ENCODE measurements around the gene SAP30. TPM values are rescaled to one million over a fixed set of nuclear protein-coding genes. Genes with fewer than 3 reads are reported as not detected.

SAP30 gene
- total and polyA plus RNA-seq, 9 of the 15 experiments (the other 6 are each of a cell fraction or from before 2014, with no cell fraction given), result 5.9 to 51.1 (median 32.6) TPM

- no peak for TF ChIP-seq ADNP (tag; IDR thresholded peaks at IDR 0.05)
- no peak; the same call in 1 of the 2 replicates for TF ChIP-seq TFAP4 (CRISPR knock-in tag; IDR thresholded peaks at IDR 0.05; ENCODE audit: borderline replicate concordance)
- no peak for TF ChIP-seq ZEB2 (IDR thresholded peaks at IDR 0.05)
- peak; percentile 64 for TF ChIP-seq ZNF263 (CRISPR knock-in tag; IDR thresholded peaks at IDR 0.05; ENCODE audit: borderline replicate concordance)
- TF ChIP-seq ZBTB1 (CRISPR knock-in tag; IDR thresholded peaks at IDR 0.05; ENCODE audit: borderline replicate concordance, low read depth), result no peak
- TF ChIP-seq PML (IDR thresholded peaks at IDR 0.05; ENCODE audit: low read length), result no peak; the same call in 1 of the 2 replicates
- TF ChIP-seq RBM14 (IDR thresholded peaks at IDR 0.05; ENCODE audit: borderline replicate concordance, insufficient read depth, low read depth, low read length), result no peak
- TF ChIP-seq ILF3 (IDR thresholded peaks at IDR 0.05; ENCODE audit: borderline replicate concordance), result no peak
- TF ChIP-seq GATAD2B (IDR thresholded peaks at IDR 0.05; ENCODE audit: borderline replicate concordance), result peak; percentile 55; the same call in 1 of the 2 replicates
- no peak for TF ChIP-seq ARID1B (IDR thresholded peaks at IDR 0.05)
- no peak for TF ChIP-seq CEBPG (CRISPR knock-in tag; IDR thresholded peaks at IDR 0.05)
- TF ChIP-seq CEBPG (tag; conservative IDR thresholded peaks at IDR 0.05 in 1 of 2, IDR thresholded peaks at IDR 0.05 in 1 of 2), result no peak
- no peak for TF ChIP-seq SNRNP70 (optimal IDR thresholded peaks at IDR 0.05; ENCODE audit: low read depth, low read length)
- no peak for TF ChIP-seq MCM5 (IDR thresholded peaks at IDR 0.05; ENCODE audit: low read depth)
- TF ChIP-seq ZBTB7A (IDR thresholded peaks at IDR 0.05; ENCODE audit: borderline replicate concordance, control insufficient read depth, low read depth, low read length), result 0 out of 2 replicates have a peak, but pooled peaks have one; percentile 4
- no peak for TF ChIP-seq TEAD4 (IDR thresholded peaks at IDR 0.05; ENCODE audit: low read length)
- no peak for TF ChIP-seq TEAD4 (CRISPR knock-in tag; IDR thresholded peaks at IDR 0.05; ENCODE audit: borderline replicate concordance)
- no peak for TF ChIP-seq TRIM24 (IDR thresholded peaks at IDR 0.05)
- TF ChIP-seq HSF4 (CRISPR knock-in tag; IDR thresholded peaks at IDR 0.05; ENCODE audit: borderline replicate concordance), result no peak
- peak; percentile 15 for TF ChIP-seq SAP30 (IDR thresholded peaks at IDR 0.05; ENCODE audit: borderline replicate concordance, insufficient read depth, low read depth, low read length, poor library complexity, severe bottlenecking)
- TF ChIP-seq CSDE1 (IDR thresholded peaks at IDR 0.05), result no peak
- TF ChIP-seq MEIS2 (IDR thresholded peaks at IDR 0.05; ENCODE audit: partially characterized antibody), result no peak
- TF ChIP-seq MBD2 (IDR thresholded peaks at IDR 0.05; ENCODE audit: borderline replicate concordance, low read depth), result no peak
- no peak for TF ChIP-seq TAF7 (tag; IDR thresholded peaks at IDR 0.05)
- TF ChIP-seq MTA1 (IDR thresholded peaks at IDR 0.05; ENCODE audit: borderline replicate concordance), result no peak
- no peak for TF ChIP-seq KLF10 (CRISPR knock-in tag; IDR thresholded peaks at IDR 0.05)
- no peak for TF ChIP-seq CREB3L1 (IDR thresholded peaks at IDR 0.05; ENCODE audit: borderline replicate concordance, low read depth)
These were observed 788 bp downstream of the SAP30 start (continued) for GRCh38 chr4:173371292-173372192.
